Activated naive CD8-positive, alpha-beta T cell treated with anti-CD3 and anti-CD28 coated beads, Interleukin-2, amount 10 ng/mL, durations not matched to agents 7 days and 5 days (primary cell): ENCODE measurements around the gene AFF3. TPM values are rescaled to one million over a fixed set of nuclear protein-coding genes. Genes with fewer than 3 reads are reported as not detected.
"Not testable (repeated sequence)": the region's sequence is repeated elsewhere in the genome, so short reads cannot be mapped to it uniquely, and the experiment has no call there.

Experiments
- ATAC-seq: fragments of 150-1000 bp; cut with Tn5 transposase; one replicate; pipeline ENCODE4 v1.10.0; 2021; ENCODE audit warnings: low read depth, moderate library complexity
- POLR2A ChIA-PET: fragments of 350-600 bp; sonication (Branson Sonifier 250); formaldehyde crosslinking; loops from one replicate; lab custom pipeline; 2021; ENCODE audit warnings: antibody characterized with exemption; lab: Charles Lee
- DNase-seq: peaks from one replicate; pipeline ENCODE4 v3.0.0; 2021
- H3K27ac Mint-ChIP-seq: one replicate; pipeline ENCODE4 v1.8.0; 2022; ENCODE audit warnings: mild to moderate bottlenecking, mixed read lengths
- H3K27me3 Mint-ChIP-seq: one replicate; pipeline ENCODE4 v1.8.0; 2022; ENCODE audit warnings: mild to moderate bottlenecking, moderate library complexity, mixed read lengths
- H3K36me3 Mint-ChIP-seq: one replicate; pipeline ENCODE4 v1.8.0; 2021; ENCODE audit warnings: mild to moderate bottlenecking, mixed read lengths
- H3K4me1 Mint-ChIP-seq: one replicate; pipeline ENCODE4 v1.8.0; 2021; ENCODE audit warnings: mixed read lengths
- H3K4me3 Mint-ChIP-seq: one replicate; pipeline ENCODE4 v1.8.0; 2022; ENCODE audit warnings: mild to moderate bottlenecking, moderate library complexity, mixed read lengths
- H3K9me3 Mint-ChIP-seq: one replicate; pipeline ENCODE4 v1.8.0; 2021; ENCODE audit warnings: mixed read lengths
- total RNA-seq, 2 experiments: library from RNA; stranded (reverse); gene quantifications; one replicate each; pipeline ENCODE4 v1.2.3, GENCODE V29; 2021

AFF3 gene
- total RNA-seq, 2 experiments from 2014 or later, result 1.8 to 2.2 TPM

DNA sequence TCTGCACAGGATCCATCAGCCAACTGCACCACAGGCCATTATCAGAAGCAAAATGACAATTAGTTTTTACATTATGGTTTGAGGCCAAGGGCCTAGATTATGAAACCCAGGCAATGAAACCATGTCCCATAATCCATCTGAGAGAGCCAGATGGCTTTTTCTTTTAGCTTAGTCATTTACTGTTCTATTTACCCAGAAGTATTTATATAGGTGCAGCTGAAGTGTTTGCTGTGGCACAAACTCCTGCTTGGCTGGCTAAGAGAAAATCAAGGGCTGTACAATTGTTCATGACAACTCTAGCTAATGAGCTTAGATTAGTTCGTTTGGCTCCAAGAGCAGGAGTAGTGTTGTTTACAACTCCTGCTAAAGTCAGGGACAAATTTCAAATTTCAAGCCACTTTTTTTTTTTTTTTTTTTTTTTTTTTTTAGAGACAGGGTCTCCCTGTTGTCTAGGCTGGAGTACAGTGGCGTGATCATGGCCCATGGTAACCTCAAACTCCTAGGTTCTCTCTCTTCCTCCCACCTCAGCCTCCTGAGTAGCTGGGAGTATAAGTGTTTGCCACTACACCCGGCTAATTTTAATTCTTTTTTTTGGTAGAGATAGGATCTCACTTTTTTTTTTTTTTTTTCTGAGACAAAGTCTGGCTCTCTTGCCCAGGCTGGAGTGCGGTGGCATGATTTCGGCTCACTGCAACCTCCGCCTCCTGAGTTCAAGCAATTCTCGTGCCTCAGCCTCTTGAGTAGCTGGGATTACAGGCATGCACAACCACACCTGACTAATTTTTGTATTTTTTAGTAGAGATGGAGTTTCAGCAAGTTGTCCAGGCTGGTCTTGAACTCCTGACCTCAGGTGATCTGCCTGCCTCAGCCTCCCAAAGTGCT is 634.2 kb downstream of the AFF3 start:
- DNase-seq (no peak), ATAC-seq (no peak)
- no peak overlapping the region for H3K4me3 Mint-ChIP-seq
- peaks cover 4% of the 10 kb centered on the region for H3K4me1 Mint-ChIP-seq
- peaks cover 2% of the 10 kb centered on the region for H3K27me3 Mint-ChIP-seq
- no peak overlapping the region for H3K27ac Mint-ChIP-seq
- peaks cover 3% of the 10 kb centered on the region for H3K9me3 Mint-ChIP-seq
- POLR2A ChIA-PET, result no interaction called here
- H3K36me3 Mint-ChIP-seq, result no peaks in the 10 kb centered on the region

DNA sequence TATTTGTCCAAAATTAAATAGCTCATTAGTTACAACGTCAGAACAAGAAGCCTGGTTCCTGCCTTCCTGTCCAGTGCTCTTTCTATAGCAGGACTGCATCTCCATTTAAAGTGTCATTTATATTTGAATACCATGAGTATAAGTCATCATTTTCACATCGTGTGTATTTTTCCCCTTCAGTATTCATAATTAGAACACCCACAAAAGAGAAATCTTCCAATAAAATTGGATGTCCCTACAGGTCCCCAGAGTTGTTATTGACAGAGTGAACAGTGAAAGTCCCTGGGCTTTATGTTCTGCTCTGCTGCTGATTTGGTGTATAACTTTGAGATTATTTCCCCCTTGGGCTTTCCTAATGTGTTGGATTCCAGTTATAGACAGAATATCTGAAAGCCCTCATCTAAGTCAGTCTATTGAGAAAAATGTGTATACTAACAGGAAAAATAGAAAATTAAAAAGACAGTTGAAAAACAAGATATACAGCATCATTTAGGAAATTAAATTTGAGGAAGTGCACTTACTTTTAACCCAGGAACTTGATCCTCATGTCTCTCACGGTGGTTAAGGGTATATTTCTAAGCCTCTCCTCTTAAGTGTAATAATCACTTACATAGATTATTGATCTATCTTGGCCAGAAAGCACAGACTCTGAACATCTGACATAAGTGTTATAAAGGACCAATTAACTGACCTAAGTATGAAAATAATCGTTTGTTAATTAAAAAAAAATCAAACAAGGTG is 637.4 kb downstream of the AFF3 start:
- Mint-ChIP-seq H3K27me3 (peaks cover 4% of the 10 kb centered on the region), H3K4me1 (peaks cover 5% of the 10 kb centered on the region), H3K36me3 (no peaks in the 10 kb centered on the region), H3K9me3 (peaks cover 3% of the 10 kb centered on the region), H3K4me3 (no peak overlapping the region), H3K27ac (no peak overlapping the region)
- ATAC-seq, result no peak
- POLR2A ChIA-PET, result no interaction called here
- no peak for DNase-seq

DNA sequence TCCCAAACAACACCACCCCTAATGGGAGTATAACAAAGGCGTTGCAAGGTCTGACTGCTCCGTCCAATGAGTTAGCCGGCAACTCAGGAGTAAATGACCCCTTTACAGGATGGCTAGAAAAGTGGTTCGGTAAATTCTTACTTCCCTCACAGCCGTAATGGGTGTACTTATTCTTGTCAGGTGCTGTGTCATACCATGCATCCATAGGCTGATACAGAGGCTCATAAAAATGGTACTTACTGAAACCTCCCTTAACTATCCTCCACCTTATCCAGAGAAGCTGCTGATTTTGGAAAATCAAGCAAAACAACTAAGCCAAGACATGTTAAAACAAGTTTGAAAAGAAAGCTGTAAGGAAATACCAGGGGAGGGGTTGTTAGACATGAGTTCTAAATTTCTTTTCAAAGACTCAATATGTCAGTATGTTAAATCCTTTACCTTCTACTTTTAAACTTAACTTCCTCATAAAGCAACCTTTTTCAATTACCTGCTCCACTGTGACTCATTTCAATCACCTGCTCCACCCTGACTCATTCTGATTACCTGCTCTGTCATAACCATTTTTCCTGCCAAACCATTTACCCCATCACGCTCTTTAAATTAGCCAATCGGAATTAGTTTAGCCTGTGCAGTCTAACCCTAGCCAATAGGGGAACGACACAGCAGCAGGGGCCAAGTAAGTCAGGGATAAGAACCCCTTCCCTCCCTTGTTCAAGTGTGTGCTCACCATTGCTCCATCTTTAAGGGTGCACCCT is 638.6 kb downstream of the AFF3 start:
- H3K27ac Mint-ChIP-seq, H3K9me3 Mint-ChIP-seq, H3K4me3 Mint-ChIP-seq, H3K27me3 Mint-ChIP-seq, ATAC-seq, DNase-seq, H3K36me3 Mint-ChIP-seq, POLR2A ChIA-PET, H3K4me1 Mint-ChIP-seq: not testable (repeated sequence)

DNA sequence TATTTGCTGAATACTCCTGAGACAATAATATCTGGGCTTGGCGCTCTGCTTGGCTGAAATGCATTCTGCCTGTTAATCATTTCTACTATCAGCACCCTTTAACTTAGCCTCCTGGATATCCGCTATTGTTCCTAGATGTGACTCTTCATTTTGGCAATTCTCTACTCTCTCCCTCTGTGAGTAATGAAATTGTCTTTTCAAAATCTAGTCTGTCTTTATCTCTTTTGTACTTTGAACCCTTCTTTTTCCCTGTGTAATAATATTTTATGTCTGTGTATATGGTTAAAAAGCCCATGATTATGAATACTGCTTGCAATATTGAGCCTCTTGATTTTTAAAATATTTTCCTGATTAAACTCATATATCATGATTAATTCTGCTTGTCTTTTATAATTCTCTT is 646.4 kb downstream of the AFF3 start:
- H3K36me3 Mint-ChIP-seq, result no peaks in the 10 kb centered on the region
- no peaks in the 10 kb centered on the region for H3K9me3 Mint-ChIP-seq
- peaks cover 2% of the 10 kb centered on the region for H3K4me1 Mint-ChIP-seq
- H3K4me3 Mint-ChIP-seq, result no peak overlapping the region
- no peak for DNase-seq
- ATAC-seq, result no peak
- peaks cover 13% of the 10 kb centered on the region for H3K27me3 Mint-ChIP-seq
- POLR2A ChIA-PET, result no interaction called here
- no peak overlapping the region for H3K27ac Mint-ChIP-seq

Other genes with a start within 250 kb of the AFF3 start
- gene LONRF2, start 179.9 kb upstream of the AFF3 start, total RNA-seq, result under 1 TPM; 0.08 to 0.09 TPM